Astrocyte of the cerebellum (primary cell): Measurements from ENCODE around the gene PRCD.

Experiments used
- DNase-seq: peaks from one replicate; pipeline ENCODE4 v3.0.0-alpha.2; 2011; ENCODE audit warnings: low read depth
- H3K4me3 ChIP-seq: 2 replicates; pipeline ENCODE4 v1.5.1; 2011; ENCODE audit warnings: mild to moderate bottlenecking, low read depth, low read length, moderate library complexity
- in situ Hi-C: cut with HindIII; loops from 2 replicates; pipeline ENCODE4 v1.10.0; 2017; ENCODE audit warnings: low sequenced_read_pairs
- TF ChIP-seq, protein P1 (sequence below): IDR thresholded peaks from 2 replicates; pipeline ENCODE4 v1.5.1; 2012; ENCODE audit warnings: low read length, low read depth, moderate library complexity, mild to moderate bottlenecking; ENCODE audit errors: missing control alignments

Gene PRCD, protein sequence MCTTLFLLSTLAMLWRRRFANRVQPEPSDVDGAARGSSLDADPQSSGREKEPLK

DNA sequence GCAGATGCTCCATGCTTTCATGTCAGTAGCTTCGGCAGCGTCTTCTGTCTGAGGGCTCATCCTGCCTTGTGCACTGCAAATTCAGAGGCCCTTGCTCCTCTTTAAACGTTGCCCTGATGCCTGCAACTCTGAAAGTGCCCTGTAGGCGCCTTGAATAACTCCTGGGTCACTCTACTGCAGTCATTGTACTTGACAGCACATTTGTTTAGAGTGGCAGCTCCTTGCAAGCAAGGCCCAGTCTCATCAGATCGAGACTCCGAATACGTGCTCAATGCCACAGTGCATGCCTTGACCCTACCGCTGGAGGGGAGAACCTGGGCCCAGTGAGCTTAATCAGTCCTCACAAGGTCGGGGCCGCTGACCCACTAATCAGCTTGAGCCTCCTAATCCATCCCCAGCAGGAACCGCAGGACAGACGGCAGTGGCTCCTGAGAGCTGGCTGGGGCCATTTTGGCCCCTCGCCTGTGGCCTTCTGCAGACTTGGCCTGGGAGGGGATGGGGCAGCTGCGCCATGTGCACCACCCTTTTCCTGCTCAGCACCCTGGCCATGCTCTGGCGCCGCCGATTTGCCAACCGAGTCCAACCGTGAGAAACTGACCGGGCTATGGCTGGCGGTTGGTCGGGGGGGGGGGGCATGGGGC, at the start of gene PRCD:
TSS of gene PRCD (plus strand) at position 414 of the 641 bp plus-strand sequence. CDS start at position 512, 98 bp downstream.
- peak within 1 kb of the TSS; percentile 27 for H3K4me3 ChIP-seq
- no peak for DNase-seq
- TF ChIP-seq, protein P1, sequence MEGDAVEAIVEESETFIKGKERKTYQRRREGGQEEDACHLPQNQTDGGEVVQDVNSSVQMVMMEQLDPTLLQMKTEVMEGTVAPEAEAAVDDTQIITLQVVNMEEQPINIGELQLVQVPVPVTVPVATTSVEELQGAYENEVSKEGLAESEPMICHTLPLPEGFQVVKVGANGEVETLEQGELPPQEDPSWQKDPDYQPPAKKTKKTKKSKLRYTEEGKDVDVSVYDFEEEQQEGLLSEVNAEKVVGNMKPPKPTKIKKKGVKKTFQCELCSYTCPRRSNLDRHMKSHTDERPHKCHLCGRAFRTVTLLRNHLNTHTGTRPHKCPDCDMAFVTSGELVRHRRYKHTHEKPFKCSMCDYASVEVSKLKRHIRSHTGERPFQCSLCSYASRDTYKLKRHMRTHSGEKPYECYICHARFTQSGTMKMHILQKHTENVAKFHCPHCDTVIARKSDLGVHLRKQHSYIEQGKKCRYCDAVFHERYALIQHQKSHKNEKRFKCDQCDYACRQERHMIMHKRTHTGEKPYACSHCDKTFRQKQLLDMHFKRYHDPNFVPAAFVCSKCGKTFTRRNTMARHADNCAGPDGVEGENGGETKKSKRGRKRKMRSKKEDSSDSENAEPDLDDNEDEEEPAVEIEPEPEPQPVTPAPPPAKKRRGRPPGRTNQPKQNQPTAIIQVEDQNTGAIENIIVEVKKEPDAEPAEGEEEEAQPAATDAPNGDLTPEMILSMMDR, result no peak
- in situ Hi-C loops, result no loop called here

DNA sequence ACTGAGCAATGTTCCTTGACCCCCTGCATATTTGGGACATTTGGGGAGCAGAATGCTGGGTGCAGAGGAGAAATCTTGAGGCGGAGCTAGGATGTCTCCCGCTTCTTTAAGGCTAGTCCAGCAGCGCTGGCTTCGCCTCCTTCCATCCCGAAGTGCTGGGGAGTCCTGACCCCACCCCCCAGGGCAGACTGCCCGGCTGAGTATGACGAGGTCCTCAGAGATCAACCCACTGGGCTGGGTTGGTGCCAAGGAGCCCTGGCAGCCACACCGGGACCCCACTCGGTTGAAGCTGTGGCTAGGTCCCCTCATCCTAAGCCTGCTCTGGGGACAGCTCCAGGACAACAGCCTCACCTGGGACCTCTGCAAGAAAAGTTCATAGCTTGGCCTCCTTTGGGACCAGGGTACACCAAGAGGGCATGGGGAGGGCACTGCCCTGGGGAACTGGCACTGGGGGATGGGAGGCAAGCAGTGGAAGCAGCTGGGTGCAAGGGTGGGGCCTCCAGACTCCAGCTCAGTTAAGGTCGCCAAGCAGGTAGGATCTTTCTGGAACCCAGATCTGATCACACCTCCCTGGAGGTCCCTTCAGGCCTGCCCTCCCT, 49.6 kb upstream of the PRCD start:
- TF ChIP-seq, protein P1, result no peak
- in situ Hi-C loops, result no loop called here
- DNase-seq, result no peak
- H3K4me3 ChIP-seq, result no peak overlapping the region

DNA sequence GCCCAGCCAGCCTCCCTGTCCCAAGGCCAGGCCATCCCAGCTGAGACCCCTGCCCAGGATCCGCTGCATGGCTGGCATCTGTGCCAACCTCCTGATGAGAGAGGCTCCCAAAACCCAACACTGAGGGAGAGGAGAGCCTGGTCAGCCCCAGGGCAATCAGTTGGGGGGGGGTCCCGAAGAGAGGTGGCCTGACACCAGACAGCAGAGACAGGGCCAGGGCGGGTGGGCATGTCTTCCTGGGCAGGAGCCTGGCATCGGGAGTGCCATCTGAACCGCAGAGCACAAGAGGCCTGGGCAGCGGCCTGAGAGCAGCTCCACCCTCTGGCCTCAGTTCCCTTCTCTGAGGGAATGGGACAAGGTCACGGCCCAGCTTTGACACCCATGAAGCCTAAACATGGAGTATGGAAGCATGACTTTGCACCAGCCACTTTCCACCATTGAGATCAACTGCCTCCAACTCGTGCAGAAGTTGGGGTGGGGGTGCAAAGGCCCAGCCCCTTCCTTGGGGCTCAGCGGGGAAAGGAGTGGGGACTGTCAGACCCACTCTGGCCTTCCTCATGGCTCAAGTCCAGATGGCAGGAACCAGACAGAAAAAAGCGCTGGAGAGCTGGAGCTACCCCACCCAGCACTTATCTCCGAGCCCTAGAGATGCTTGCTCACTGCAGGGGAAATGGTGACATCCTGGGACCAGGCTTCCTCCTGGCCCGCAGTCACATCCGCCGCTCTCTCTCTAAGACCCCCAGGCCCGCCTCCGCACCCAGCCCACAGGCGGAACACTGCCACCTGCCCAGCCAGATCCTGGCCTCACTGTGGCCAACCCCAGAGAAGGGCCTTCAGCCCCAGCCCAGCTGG, 48.3 kb upstream of the PRCD start:
- in situ Hi-C loops, result no loop called here
- no peak overlapping the region for H3K4me3 ChIP-seq
- TF ChIP-seq, protein P1, result no peak
- no peak for DNase-seq

DNA sequence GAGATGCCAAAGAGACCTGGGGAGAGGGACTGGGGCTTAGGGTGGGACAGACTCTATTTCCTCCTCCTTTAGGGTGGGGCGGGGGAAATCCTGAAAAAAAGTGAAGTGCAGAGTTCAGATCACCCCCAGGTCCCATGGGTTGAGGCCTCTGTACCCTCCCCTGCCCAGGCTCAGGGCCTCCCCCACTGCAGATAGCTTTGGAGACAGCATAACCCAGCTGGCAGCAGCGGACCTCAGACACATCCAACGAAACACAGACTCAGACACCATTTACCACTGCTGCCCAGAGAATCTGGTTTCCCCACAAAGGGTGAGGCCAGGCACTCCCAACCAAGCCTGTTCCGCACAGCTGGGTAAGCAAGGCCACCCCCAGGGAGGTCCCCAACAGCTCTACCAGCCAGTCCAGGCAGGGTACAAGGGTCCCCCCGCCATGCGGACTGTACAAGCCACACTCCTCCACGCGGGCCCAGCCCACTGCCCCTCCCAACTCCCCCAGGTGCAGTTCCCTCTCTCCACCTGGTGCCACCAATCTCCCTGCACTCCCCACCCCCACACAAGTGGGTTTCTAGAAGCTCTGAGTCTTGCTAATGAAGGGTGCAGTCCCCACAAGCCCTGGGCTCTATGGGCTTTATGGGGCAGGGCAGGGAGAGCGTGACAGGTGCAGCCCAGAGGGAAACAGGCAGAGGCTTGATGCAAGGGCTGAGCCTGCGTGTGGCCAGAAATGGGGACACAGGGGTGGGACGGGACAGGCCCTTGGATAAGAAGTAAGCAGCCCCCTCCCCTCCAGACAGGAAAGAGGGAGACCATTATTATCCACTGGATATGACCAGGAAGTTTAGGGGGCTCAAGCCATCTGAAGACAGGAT, 47.5 kb upstream of the PRCD start:
- DNase-seq, result no peak
- TF ChIP-seq, protein P1, result no peak

DNA sequence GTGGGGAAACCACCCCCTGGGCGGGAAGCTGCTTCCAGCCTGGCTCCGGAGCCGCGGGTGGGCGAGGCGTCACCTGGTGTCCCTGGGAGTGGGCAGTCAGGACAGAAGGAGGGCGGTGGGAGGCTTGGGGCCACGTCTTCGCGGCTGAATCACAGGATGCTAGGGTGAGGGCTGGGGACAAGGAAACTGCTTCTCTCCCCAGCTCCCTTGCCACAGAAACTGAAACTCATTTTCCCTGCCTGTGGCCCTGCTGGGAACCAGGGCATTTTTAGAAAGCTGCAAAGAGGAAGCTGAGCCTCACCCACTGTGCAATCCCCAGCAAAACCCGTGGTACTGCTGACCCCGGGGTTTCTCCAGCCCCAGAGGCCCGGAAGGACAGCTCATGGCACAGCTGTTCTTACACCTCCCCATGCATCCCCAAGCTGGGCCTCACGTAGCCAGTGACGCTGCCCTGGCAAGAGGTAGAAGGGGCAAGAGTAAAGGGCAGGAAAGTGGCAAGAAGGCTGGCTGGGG, 46.8 kb upstream of the PRCD start:
- in situ Hi-C loops, result no loop called here
- H3K4me3 ChIP-seq, result no peak overlapping the region
- peak; percentile 13 for DNase-seq
- TF ChIP-seq, protein P1, result no peak

More for the DNA sequence above, 47.5 kb upstream of the PRCD start:
- H3K4me3 ChIP-seq, result no peak overlapping the region
- in situ Hi-C loops, result no loop called here
